ENCODE results near the gene ADGRV1. TPM values are rescaled to one million over a fixed set of nuclear protein-coding genes. Genes with fewer than 3 reads are reported as not detected.

ADGRV1 gene
- total and polyA plus RNA-seq, 9 of the 15 experiments (the other 6 are each of a cell fraction or from before 2014, with no cell fraction given), result 21.7 to 156 (median 58.2) TPM

- Histone ChIP-seq H4K20me1 (replicated peaks; ENCODE audit: control insufficient read depth, insufficient read depth, low read length) (no peaks in the 10 kb centered on the region), H3K9me3 (replicated peaks; ENCODE audit: control insufficient read depth, insufficient read depth, low read depth, low read length) (no peaks in the 10 kb centered on the region), H3K27me3 (ENCODE audit: control insufficient read depth in 2 of 2, insufficient read depth in 2 of 2, low read length in 2 of 2) (no peaks in the 10 kb centered on the region), H3K4me3 (no peak overlapping the region), H3K9ac (ENCODE audit: insufficient read depth in 1 of 2, low read depth in 2 of 2, low read length in 2 of 2) (no peak overlapping the region), H3K9me1 (ENCODE audit: control insufficient read depth, insufficient read depth, low read length) (no peaks in the 10 kb centered on the region), H3K27ac (ENCODE audit: extremely low read depth, low read depth, low read length) (no peak overlapping the region), H3K36me3 (ENCODE audit: control insufficient read depth, insufficient read depth, low read length) (no peaks in the 10 kb centered on the region), H3K79me2 (ENCODE audit: control insufficient read depth, insufficient read depth, low read length) (no peaks in the 10 kb centered on the region), H3K4me2 (ENCODE audit: insufficient read depth, low read length) (no peak overlapping the region), H2AFZ (ENCODE audit: low read depth, low read length) (no peak overlapping the region), H3K4me1 (replicated peaks in 1 of 2; ENCODE audit: control insufficient read depth in 2 of 2, insufficient read depth in 2 of 2, low read length in 2 of 2) (peaks cover 0 to 9% of the 10 kb centered on the region in 2 experiments; a peak in 3 of 5 replicates)
- BruUV-seq (replicated peaks), result no TSS peak
- no peak for ATAC-seq
- intact Hi-C loops (cut with micrococcal nuclease), result no loop called here
- in situ Hi-C loops (cut with MboI), result no loop called here
- no peak for FAIRE-seq
- POLR2A ChIA-PET, result interaction anchor here (0.8 to 1.2 kb wide), 3 partner anchors 11 to 15 kb away, joined by 3 read pairs; no protein-coding TSS in a partner anchor
- DNase-seq (ENCODE audit: extremely low read depth in 1 of 4, low spot score in 3 of 4), result no peak
- CTCF ChIA-PET (ENCODE audit: low intra/inter-chr PET ratio), result no interaction called here
- WGBS (ENCODE audit: insufficient coverage, low coverage, missing lambda C conversion rate), result 88% methylated on average over 2 of the region's 3 CpGs
- TF ChIP-seq U2AF1 (optimal IDR thresholded peaks at IDR 0.05; ENCODE audit: low read depth, low read length) (no peak), ETV1 (tag; conservative IDR thresholded peaks at IDR 0.05; ENCODE audit: low read depth) (no peak), ZNF592 (IDR thresholded peaks at IDR 0.05) (no peak), HNRNPUL1 (IDR thresholded peaks at IDR 0.05; ENCODE audit: low read length) (no peak), SIX5 (IDR thresholded peaks at IDR 0.05; ENCODE audit: borderline replicate concordance in 1 of 2, insufficient read depth in 1 of 2, low read depth in 1 of 2, low read length in 2 of 2) (no peak), TRIM25 (IDR thresholded peaks at IDR 0.05; ENCODE audit: borderline replicate concordance) (no peak), SRF (CRISPR knock-in tag; IDR thresholded peaks at IDR 0.05) (no peak)
Observed at GRCh38 chr5:91025449-91025848, 466.9 kb downstream of the ADGRV1 start.

Measured in K562 (cell line).